Measurements from ENCODE around the gene SPNS2. TPM values are rescaled to one million over a fixed set of nuclear protein-coding genes. Genes with fewer than 3 reads are reported as not detected.

Gene SPNS2
- total RNA-seq, 1 experiment from 2014 or later: 1.6 TPM

GRCh38 chr17:4587195-4587594 lies 88.5 kb downstream of the SPNS2 start:
- Histone ChIP-seq H3K4me2 (ENCODE audit: low read length) (no peak overlapping the region), H3K9me3 (ENCODE audit: control insufficient read depth in 1 of 2, insufficient read depth in 1 of 2, low read depth in 1 of 2, low read length in 2 of 2) (no peaks in the 10 kb centered on the region), H3K36me3 (ENCODE audit: control insufficient read depth in 1 of 2, insufficient read depth in 2 of 2, low read length in 2 of 2) (no peaks in the 10 kb centered on the region), H3K4me3 (replicated peaks in 1 of 2; ENCODE audit: low read depth in 1 of 2, low read length in 2 of 2) (no peak overlapping the region), H3K4me1 (ENCODE audit: control insufficient read depth in 1 of 2, insufficient read depth in 2 of 2, low read length in 2 of 2) (peaks cover 8 to 32% of the 10 kb centered on the region in 2 experiments), H3K9me2 (ENCODE audit: insufficient read depth) (no peaks in the 10 kb centered on the region), H3K27me3 (ENCODE audit: insufficient read depth, low read length) (peaks cover 8% of the 10 kb centered on the region; the same call in 1 of the 2 replicates), H3K9ac (ENCODE audit: low read length) (no peak overlapping the region), H4K20me1 (ENCODE audit: insufficient read depth) (no peaks in the 10 kb centered on the region), H3K27ac (ENCODE audit: low read depth, low read length) (no peak overlapping the region), H3K79me2 (ENCODE audit: insufficient read depth, low read length) (no peaks in the 10 kb centered on the region), H2AFZ (ENCODE audit: low read depth, low read length, poor library complexity, severe bottlenecking) (no peak overlapping the region)
- no peak for TF ChIP-seq CBX3 (IDR thresholded peaks at IDR 0.05; ENCODE audit: low read depth)
- TF ChIP-seq EZH2phosphoT487 (IDR thresholded peaks at IDR 0.05; ENCODE audit: borderline replicate concordance): no peak
- no peak for TF ChIP-seq YY1 (IDR thresholded peaks at IDR 0.05; ENCODE audit: extremely low read depth, insufficient replicate concordance, low read depth, low read length)
- no peak for TF ChIP-seq POLR2AphosphoS5 (IDR thresholded peaks at IDR 0.05; ENCODE audit: low read depth, low read length)
- TF ChIP-seq ELF1 (IDR thresholded peaks at IDR 0.05; ENCODE audit: borderline replicate concordance, low read depth): no peak
- TF ChIP-seq ATF3 (IDR thresholded peaks at IDR 0.05): no peak
- no peak for TF ChIP-seq CTCF (IDR thresholded peaks at IDR 0.05 in 2 of 3, conservative IDR thresholded peaks at IDR 0.05 in 1 of 3; ENCODE audit: borderline replicate concordance in 1 of 3, insufficient read depth in 1 of 3, low read depth in 2 of 3, low read length in 2 of 3)
- no peak for TF ChIP-seq CEBPB (IDR thresholded peaks at IDR 0.05; ENCODE audit: low read depth)
- TF ChIP-seq JUND (IDR thresholded peaks at IDR 0.05): no peak
- no peak for TF ChIP-seq FOSL1 (IDR thresholded peaks at IDR 0.05; ENCODE audit: low read depth)
- no peak for TF ChIP-seq REST (IDR thresholded peaks at IDR 0.05; ENCODE audit: low read depth)
- TF ChIP-seq SIN3A (IDR thresholded peaks at IDR 0.05; ENCODE audit: low read depth): no peak
- CTCF ChIA-PET: no interaction called here
- intact Hi-C loops (cut with micrococcal nuclease): no loop called here
- POLR2A ChIA-PET: no interaction called here
- no TSS peak for BruUV-seq (replicated peaks)
- ATAC-seq: no peak
- RAD21 ChIA-PET (ENCODE audit: low non-redundant PET in 1 of 2, low total read pairs in 2 of 2, uncharacterized antibody in 2 of 2, unreplicated experiment in 2 of 2): no interaction called here
- no peak for DNase-seq (ENCODE audit: low read depth, low spot score)

Measured in HCT116 (cell line).